Vagina (tissue), 2 donors: ENCODE results near the gene TIE1.

Experiments
- POLR2AphosphoS5 ChIP-seq, 2 donors: sonication (generic); formaldehyde crosslinking; IDR thresholded peaks; one replicate each; pipeline ENCODE4 v1.9.0; 2017; ENCODE audit warnings: antibody characterized with exemption in 2 of 2, mild to moderate bottlenecking in 2 of 2, low read depth in 1 of 2; ENCODE audit not compliant: insufficient read depth in 1 of 2
- TF ChIP-seq, protein P1 (sequence below), 3 experiments: fragments of 450-650 bp in 2 of 3; fragments of 200-600 bp in 1 of 3; sonication (generic) in 1 of 3; IDR thresholded peaks; one replicate each; pipeline ENCODE4 v1.5.1; 2017 to 2019; ENCODE audit warnings: antibody characterized with exemption in 3 of 3, mild to moderate bottlenecking in 2 of 3, moderate library complexity in 2 of 3

DNA sequence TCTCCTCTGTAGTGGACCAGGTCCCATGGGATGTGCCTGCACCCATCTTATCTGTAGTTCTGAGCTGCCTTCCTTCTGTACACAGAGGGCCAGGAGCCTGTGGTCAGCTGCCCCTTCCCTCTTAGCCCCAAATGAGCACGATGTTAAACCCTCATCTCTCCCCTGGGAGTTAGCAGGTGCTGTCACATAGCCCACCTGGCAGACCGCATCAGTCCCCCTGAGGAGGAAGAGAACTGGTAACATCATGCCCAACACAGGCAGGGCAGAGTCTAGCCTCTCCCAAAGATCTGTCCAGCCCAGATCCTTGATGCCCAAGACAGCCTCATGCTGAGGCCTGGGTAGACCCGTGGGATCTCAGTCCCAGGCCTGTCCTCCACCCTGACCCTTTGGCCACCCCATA is 4.7 kb downstream of the TIE1 start:
- TF ChIP-seq, protein P1, sequence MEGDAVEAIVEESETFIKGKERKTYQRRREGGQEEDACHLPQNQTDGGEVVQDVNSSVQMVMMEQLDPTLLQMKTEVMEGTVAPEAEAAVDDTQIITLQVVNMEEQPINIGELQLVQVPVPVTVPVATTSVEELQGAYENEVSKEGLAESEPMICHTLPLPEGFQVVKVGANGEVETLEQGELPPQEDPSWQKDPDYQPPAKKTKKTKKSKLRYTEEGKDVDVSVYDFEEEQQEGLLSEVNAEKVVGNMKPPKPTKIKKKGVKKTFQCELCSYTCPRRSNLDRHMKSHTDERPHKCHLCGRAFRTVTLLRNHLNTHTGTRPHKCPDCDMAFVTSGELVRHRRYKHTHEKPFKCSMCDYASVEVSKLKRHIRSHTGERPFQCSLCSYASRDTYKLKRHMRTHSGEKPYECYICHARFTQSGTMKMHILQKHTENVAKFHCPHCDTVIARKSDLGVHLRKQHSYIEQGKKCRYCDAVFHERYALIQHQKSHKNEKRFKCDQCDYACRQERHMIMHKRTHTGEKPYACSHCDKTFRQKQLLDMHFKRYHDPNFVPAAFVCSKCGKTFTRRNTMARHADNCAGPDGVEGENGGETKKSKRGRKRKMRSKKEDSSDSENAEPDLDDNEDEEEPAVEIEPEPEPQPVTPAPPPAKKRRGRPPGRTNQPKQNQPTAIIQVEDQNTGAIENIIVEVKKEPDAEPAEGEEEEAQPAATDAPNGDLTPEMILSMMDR (IDR thresholded peaks at IDR 0.05) = no peak
- no peak for TF ChIP-seq POLR2AphosphoS5 (IDR thresholded peaks at IDR 0.05; ENCODE audit: insufficient read depth in 1 of 2, low read depth in 1 of 2)
